CD14-positive monocyte (primary cell): ENCODE data around the gene CTSH. TPM values are rescaled to one million over a fixed set of nuclear protein-coding genes. Genes with fewer than 3 reads are reported as not detected.

Source experiments
- DNase-seq, 3 donors: peaks; one replicate each; pipeline ENCODE4 v3.0.0-alpha.2; 2011 to 2022
- H2AFZ ChIP-seq: 2 replicates; pipeline ENCODE4 v1.6.0; 2012; ENCODE audit warnings: mild to moderate bottlenecking, low read depth, low read length, inconsistent platforms; ENCODE audit not compliant: insufficient read depth, poor library complexity, severe bottlenecking
- H3K27ac ChIP-seq, 2 donors: 1 replicate in 1 of 2; 2 replicates in 1 of 2; pipeline ENCODE4 v1.5.1; 2012 to 2013; ENCODE audit warnings: low read length in 2 of 2, control low read depth in 1 of 2, inconsistent platforms in 1 of 2, low read depth in 1 of 2, mild to moderate bottlenecking in 1 of 2
- H3K27me3 ChIP-seq, 2 donors: one replicate each; pipeline versions ENCODE4 v1.6.0 to v1.6.1; 2011 to 2013; ENCODE audit warnings: low read length in 2 of 2; ENCODE audit not compliant: control insufficient read depth in 2 of 2, insufficient read depth in 2 of 2
- H3K36me3 ChIP-seq, 2 donors: replicated peaks in 1 of 2; 1 replicate in 1 of 2; 2 replicates in 1 of 2; pipeline versions ENCODE4 v1.5.1 to v1.6.1; 2012 to 2013; ENCODE audit warnings: low read length in 2 of 2, control low read depth in 1 of 2, inconsistent platforms in 1 of 2, mild to moderate bottlenecking in 1 of 2; ENCODE audit not compliant: insufficient read depth in 2 of 2, control insufficient read depth in 1 of 2
- H3K4me1 ChIP-seq, 2 donors: 1 replicate in 1 of 2; 2 replicates in 1 of 2; pipeline versions ENCODE4 v1.5.1 to v1.6.1; 2012 to 2013; ENCODE audit warnings: low read length in 2 of 2, control low read depth in 1 of 2, inconsistent platforms in 1 of 2, mild to moderate bottlenecking in 1 of 2, moderate library complexity in 1 of 2; ENCODE audit not compliant: insufficient read depth in 2 of 2, control insufficient read depth in 1 of 2
- H3K4me2 ChIP-seq: replicated peaks from 2 replicates; pipeline ENCODE3; 2012; ENCODE audit warnings: low read length, moderate library complexity, mild to moderate bottlenecking; ENCODE audit not compliant: poor library complexity, severe bottlenecking; ENCODE audit errors: extremely low read depth
- H3K4me3 ChIP-seq, 3 experiments: fragments of 200-600 bp in 1 of 3; sonication (generic) in 1 of 3; replicated peaks in 1 of 3; 1 replicate in 2 of 3; 2 replicates in 1 of 3; pipeline ENCODE4 v1.5.1; 2011 to 2013; ENCODE audit warnings: low read length in 3 of 3, mild to moderate bottlenecking in 3 of 3, control low read depth in 2 of 3, low read depth in 2 of 3, inconsistent platforms in 1 of 3, moderate library complexity in 1 of 3
- H3K79me2 ChIP-seq: 2 replicates; pipeline ENCODE4 v1.6.0; 2012; ENCODE audit warnings: mild to moderate bottlenecking, control low read depth, inconsistent platforms, low read length, moderate library complexity; ENCODE audit not compliant: insufficient read depth
- H3K9ac ChIP-seq: 2 replicates; pipeline ENCODE4 v1.6.0; 2017; ENCODE audit warnings: low read length, mild to moderate bottlenecking; ENCODE audit not compliant: insufficient read depth, poor library complexity, severe bottlenecking
- H3K9me3 ChIP-seq, 2 donors: replicated peaks in 1 of 2; 1 replicate in 1 of 2; 2 replicates in 1 of 2; pipeline versions ENCODE4 v1.5.1 to v1.6.1; 2012 to 2013; ENCODE audit warnings: low read length in 2 of 2, control low read depth in 1 of 2; ENCODE audit not compliant: control insufficient read depth in 1 of 2, insufficient read depth in 1 of 2
- H4K20me1 ChIP-seq: 2 replicates; pipeline ENCODE4 v1.6.0; 2012; ENCODE audit warnings: mild to moderate bottlenecking, low read length, control low read depth, moderate library complexity; ENCODE audit not compliant: insufficient read depth
- H3K27ac Mint-ChIP-seq, 7 donors: one replicate each; pipeline ENCODE4 v1.8.0; 2020; ENCODE audit warnings: mild to moderate bottlenecking in 7 of 7, mixed read lengths in 7 of 7, moderate library complexity in 6 of 7, inconsistent platforms in 2 of 7
- H3K27me3 Mint-ChIP-seq, 3 donors: one replicate each; pipeline ENCODE4 v1.8.0; 2021 to 2022; ENCODE audit warnings: low read depth in 3 of 3, mild to moderate bottlenecking in 3 of 3, mixed read lengths in 3 of 3, moderate library complexity in 3 of 3, inconsistent platforms in 1 of 3
- H3K36me3 Mint-ChIP-seq, 2 donors: one replicate each; pipeline ENCODE4 v1.8.0; 2020; ENCODE audit warnings: mixed read lengths in 2 of 2, inconsistent platforms in 1 of 2, mild to moderate bottlenecking in 1 of 2
- H3K4me1 Mint-ChIP-seq: one replicate; pipeline ENCODE4 v1.8.0; 2020; ENCODE audit warnings: mild to moderate bottlenecking, mixed read lengths
- H3K4me3 Mint-ChIP-seq, 2 donors: one replicate each; pipeline ENCODE4 v1.8.0; 2020; ENCODE audit warnings: mild to moderate bottlenecking in 2 of 2, mixed read lengths in 2 of 2, moderate library complexity in 1 of 2
- H3K9me3 Mint-ChIP-seq, 7 donors: one replicate each; pipeline ENCODE4 v1.8.0; 2020 to 2022; ENCODE audit warnings: mixed read lengths in 7 of 7, mild to moderate bottlenecking in 6 of 7, moderate library complexity in 6 of 7, inconsistent platforms in 2 of 7
- CTCF ChIP-seq: fragments of 200-600 bp; IDR thresholded peaks from one replicate; pipeline ENCODE4 v1.8.0; 2022; ENCODE audit warnings: antibody characterized with exemption, mild to moderate bottlenecking
- WGBS: methylation state at CpG from one replicate; pipeline ENCODE4 v1.1.5; 2013; ENCODE audit warnings: missing lambda C conversion rate; ENCODE audit not compliant: insufficient coverage; 5-methylcytosine and 5-hydroxymethylcytosine counted together
- intact Hi-C, 2 donors: fragments of 100-400 bp; cut with micrococcal nuclease; formaldehyde crosslinking; loops; one replicate each; pipeline versions ENCODE4 v1.15.0 to v1.15.1; 2023
- polyA plus RNA-seq, 3 donors: library from polyadenylated mRNA; depleted of rRNA in 1 of 3; unstranded in 2 of 3; stranded (reverse) in 1 of 3; fragments of 300-500 nt in 2 of 3; fragments of >200 nt in 1 of 3; fragmentation: Illumina TruSeq in 2 of 3; gene quantifications; 1 replicate in 2 of 3; 2 replicates in 1 of 3; pipeline ENCODE4 v1.2.3, GENCODE V29; 2012 to 2021

Gene CTSH
- polyA plus RNA-seq, 3 donors, result 555 to 884 (median 756) TPM

GRCh38 chr15:78909160-78909695 lies 35.6 kb downstream of the CTSH start:
- intact Hi-C loops, result loop anchor here (2.0 to 5.0 kb wide), 3 partner anchors 93 to 270 kb away; no protein-coding TSS in a partner anchor
- 41% methylated on average over 2 of the region's 3 CpGs for WGBS

GRCh38 chr15:78907577-78907976 lies 37.3 kb downstream of the CTSH start:
- Histone ChIP-seq H3K9ac (no peak overlapping the region), H3K4me1 (peaks cover 36 to 40% of the 10 kb centered on the region in 2 donors), H3K9me3 (no peaks in the 10 kb centered on the region), H3K79me2 (peaks cover 13% of the 10 kb centered on the region), H3K4me3 (no peak overlapping the region), H3K4me2 (no peak overlapping the region), H3K27ac (peak overlapping the region in 1 of 2 donors; percentile 1), H3K27me3 (no peaks in the 10 kb centered on the region), H3K36me3 (peaks cover 42 to 66% of the 10 kb centered on the region in 2 donors), H2AFZ (no peak overlapping the region), H4K20me1 (peaks cover 91% of the 10 kb centered on the region)
- Mint-ChIP-seq H3K4me3 (no peak overlapping the region), H3K27ac (peak overlapping the region in 3 of 7 donors; percentile 4 to 55 (median 24)), H3K9me3 (no peaks in the 10 kb centered on the region), H3K36me3 (peaks cover 63 to 75% of the 10 kb centered on the region in 2 donors), H3K27me3 (no peaks in the 10 kb centered on the region), H3K4me1 (peaks cover 41% of the 10 kb centered on the region)
- intact Hi-C loops, result loop anchor here (5.0 kb wide), 2 partner anchors 95 to 120 kb away; no protein-coding TSS in a partner anchor
- no peak for DNase-seq
- TF ChIP-seq CTCF, result no peak
- WGBS, result no CpG with 5 or more reads among the region's 3 CpGs

More at GRCh38 chr15:78909160-78909695, 35.6 kb downstream of the CTSH start:
- no peak overlapping the region for H3K4me3 ChIP-seq
- H3K27ac Mint-ChIP-seq, result peak overlapping the region in 6 of 7 donors; percentile 58 to 90 (median 70)
- no peak overlapping the region for H2AFZ ChIP-seq
- H3K27ac ChIP-seq, result peak overlapping the region in 1 of 2 donors; percentile 18
- peaks cover 50 to 57% of the 10 kb centered on the region in 2 donors for H3K4me1 ChIP-seq
- peaks cover 30% of the 10 kb centered on the region for H3K79me2 ChIP-seq
- no peaks in the 10 kb centered on the region for H3K27me3 Mint-ChIP-seq
- H3K4me1 Mint-ChIP-seq, result peaks cover 57% of the 10 kb centered on the region
- peaks cover 82% of the 10 kb centered on the region for H4K20me1 ChIP-seq
- peaks cover 57 to 74% of the 10 kb centered on the region in 2 donors for H3K36me3 Mint-ChIP-seq
- DNase-seq, result no peak
- no peak overlapping the region for H3K4me2 ChIP-seq
- no peaks in the 10 kb centered on the region for H3K9me3 ChIP-seq
- no peak for TF ChIP-seq CTCF
- H3K9ac ChIP-seq, result no peak overlapping the region
- H3K36me3 ChIP-seq, result peaks cover 28 to 56% of the 10 kb centered on the region in 2 donors
- H3K9me3 Mint-ChIP-seq, result no peaks in the 10 kb centered on the region
- no peaks in the 10 kb centered on the region for H3K27me3 ChIP-seq
- no peak overlapping the region for H3K4me3 Mint-ChIP-seq
